PC-3 (cell line): ENCODE results near the gene IQCF5.

Source experiments
- CTCF ChIP-seq: fragments of 300-600 bp; sonication (generic); conservative IDR thresholded peaks from 2 replicates; pipeline ENCODE4 v1.5.1; 2017; ENCODE audit warnings: antibody characterized with exemption, low read depth, mild to moderate bottlenecking, low read length
- EZH2 ChIP-seq: fragments of 300-600 bp; sonication (generic); IDR thresholded peaks from one replicate; pipeline ENCODE4 v1.6.1; 2017; ENCODE audit warnings: antibody characterized with exemption, mild to moderate bottlenecking, low read length; ENCODE audit not compliant: unreplicated experiment

GRCh38 chr3:51875501-51875900, at the start of gene IQCF5:
- TF ChIP-seq EZH2 (no peak), CTCF (no peak)
